ENCODE data around the gene MFSD12. TPM values are rescaled to one million over a fixed set of nuclear protein-coding genes. Genes with fewer than 3 reads are reported as not detected.
A peak's percentile ranks its signal among the peaks of the same experiment; 100 is the strongest.

Gene MFSD12
- total RNA-seq, 2 experiments from 2014 or later = 31.3 to 34.0 TPM

DNA sequence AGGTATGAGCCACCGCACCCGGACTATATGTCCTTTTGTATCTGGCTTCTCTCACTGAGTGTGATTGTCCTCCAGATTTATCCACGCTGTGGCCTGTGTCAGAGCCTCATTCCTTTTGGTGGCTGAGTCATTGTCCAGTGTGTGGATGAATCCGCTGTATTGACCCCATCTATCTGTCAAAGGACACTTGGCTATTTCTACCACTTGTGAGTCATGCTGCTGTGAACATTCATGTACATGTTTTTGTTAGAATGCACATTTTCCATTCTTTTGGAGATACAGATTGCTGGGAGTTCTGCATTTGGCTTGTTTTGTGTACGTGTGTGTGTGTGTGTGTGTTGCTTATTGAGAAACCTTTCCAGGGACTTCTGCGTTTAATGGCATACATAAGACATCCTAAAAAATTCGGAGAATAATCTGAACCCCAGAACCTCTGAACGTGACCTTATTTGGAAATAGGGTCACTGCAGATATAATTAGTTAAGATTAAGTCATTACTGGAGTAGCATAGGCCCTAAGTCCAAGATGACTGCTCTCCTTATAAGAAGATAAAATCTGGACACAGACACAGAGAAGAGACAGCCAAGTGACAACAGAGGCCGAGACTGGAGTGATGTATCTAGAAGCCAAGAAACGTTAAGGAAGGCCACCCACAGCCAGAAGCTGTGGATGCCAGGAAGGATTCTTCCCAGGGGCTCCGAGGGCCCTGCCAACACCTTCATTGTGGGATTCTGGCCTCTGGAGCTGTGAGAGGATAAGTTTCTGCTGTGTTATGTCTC is 23.0 kb upstream of the MFSD12 start:
- Mint-ChIP-seq H3K4me1 (ENCODE audit: low read depth) (peaks cover under 1% of the 10 kb centered on the region), H3K9me3 (no peaks in the 10 kb centered on the region), H3K27me3 (ENCODE audit: low read depth) (no peaks in the 10 kb centered on the region), H3K36me3 (ENCODE audit: low read depth) (peaks cover 1% of the 10 kb centered on the region), H3K4me3 (no peak overlapping the region), H3K27ac (no peak overlapping the region)
- no peak for DNase-seq
- CTCF ChIA-PET = interaction anchor here (0.7 kb wide), 1 partner anchor 606 kb away, joined by 3 read pairs; no protein-coding TSS in a partner anchor
- intact Hi-C loops (cut with micrococcal nuclease) = loop anchor here (10.0 kb wide), 1 partner anchor 124 kb away; the partner anchor contains the start of genes PIP5K1C and TJP3

DNA sequence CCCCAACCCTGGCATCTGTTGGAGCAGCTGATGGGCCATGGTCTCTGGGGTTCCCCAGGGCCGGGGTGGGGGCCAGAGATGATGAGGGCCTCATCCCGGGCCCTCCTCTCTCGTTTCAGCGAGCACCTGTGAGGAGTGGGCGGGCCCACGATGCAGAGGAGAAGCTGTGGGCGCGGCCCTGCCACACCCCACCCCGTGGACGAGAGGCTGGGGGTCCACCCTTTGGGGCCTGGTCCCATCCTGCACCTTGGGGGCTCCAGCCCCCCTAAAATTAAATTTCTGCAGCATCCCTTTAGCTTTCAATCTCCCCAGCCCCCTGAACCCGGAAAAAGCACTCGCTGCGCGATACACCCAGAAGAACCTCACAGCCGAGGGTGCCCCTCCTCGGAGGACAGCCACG is 21.0 kb upstream of the MFSD12 start:
- intact Hi-C loops (cut with micrococcal nuclease) = no loop called here
- CTCF ChIA-PET = no interaction called here

DNA sequence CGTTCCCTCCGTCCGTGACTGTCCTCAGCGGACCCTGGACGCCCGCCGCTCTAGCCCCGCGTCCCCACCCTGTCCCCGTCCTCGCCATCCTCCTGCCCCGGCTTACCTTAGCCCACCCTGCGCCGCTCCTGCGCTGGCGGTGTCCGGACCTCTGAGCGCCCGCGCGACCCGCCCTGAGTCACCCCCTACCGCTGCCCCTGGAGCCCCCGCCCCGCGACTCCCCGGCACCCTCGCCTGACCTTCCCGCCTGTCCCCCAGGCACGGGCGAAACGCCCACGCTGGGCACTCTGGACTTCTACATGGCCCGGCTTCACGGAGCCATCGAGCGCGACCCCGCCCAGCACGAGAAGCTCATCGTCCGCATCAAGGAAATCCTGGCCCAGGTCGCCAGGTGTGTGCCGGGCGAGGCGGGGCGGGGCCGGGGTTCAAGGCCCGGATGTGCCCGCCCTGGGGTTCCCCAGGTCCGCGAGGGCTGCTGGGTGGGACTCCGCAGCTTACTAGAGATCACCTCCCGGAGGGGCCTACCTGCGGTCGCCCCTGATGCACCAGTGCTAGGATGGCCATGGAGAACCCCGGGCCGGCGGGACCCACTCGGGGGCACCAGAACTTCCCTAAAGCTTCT is 20.4 kb upstream of the MFSD12 start:
- no peak overlapping the region for H3K4me3 Mint-ChIP-seq
- CTCF ChIA-PET = no interaction called here

More for the DNA sequence above, 21.0 kb upstream of the MFSD12 start:
- Mint-ChIP-seq H3K9me3 (no peaks in the 10 kb centered on the region), H3K27ac (no peak overlapping the region), H3K36me3 (ENCODE audit: low read depth) (peaks cover 8% of the 10 kb centered on the region), H3K27me3 (ENCODE audit: low read depth) (no peaks in the 10 kb centered on the region), H3K4me1 (ENCODE audit: low read depth) (peaks cover 6% of the 10 kb centered on the region), H3K4me3 (no peak overlapping the region)
- no peak for DNase-seq

DNA sequence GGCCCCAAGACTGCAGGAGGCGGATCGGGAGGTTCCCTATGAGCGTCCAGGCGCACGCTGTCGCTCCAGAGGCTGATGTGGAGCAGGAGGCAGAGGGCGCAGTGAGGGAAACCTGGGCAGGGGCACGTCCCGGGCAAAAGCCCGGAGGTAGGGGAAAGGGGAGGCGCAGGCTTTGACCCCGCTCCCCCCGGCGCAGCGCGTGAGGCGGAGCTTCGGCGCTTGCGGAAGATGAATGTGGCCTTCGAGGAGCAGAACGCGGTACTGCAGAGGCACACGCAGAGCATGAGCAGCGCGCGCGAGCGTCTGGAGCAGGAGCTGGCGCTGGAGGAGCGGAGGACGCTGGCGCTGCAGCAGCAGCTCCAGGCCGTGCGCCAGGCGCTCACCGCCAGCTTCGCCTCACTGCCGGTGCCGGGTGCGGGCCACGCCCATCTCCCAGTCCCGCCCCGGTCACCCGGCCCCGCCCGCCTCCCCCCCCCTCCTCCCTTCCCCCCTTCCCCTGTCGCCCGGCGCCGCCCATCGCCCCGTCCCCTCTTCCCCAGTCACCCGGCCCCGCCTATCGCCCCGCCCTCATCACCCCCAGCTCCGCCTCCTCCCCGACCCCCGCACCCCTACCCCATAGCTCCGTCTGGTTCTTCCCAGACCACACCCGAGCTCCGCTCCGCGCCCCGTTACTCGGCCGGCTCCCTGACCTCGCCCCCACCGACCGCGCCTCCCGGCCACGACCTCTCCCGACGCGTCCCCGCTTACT is 19.5 kb upstream of the MFSD12 start:
- Mint-ChIP-seq H3K4me3 (no peak overlapping the region), H3K9me3 (no peaks in the 10 kb centered on the region), H3K36me3 (ENCODE audit: low read depth) (peaks cover 8% of the 10 kb centered on the region), H3K27ac (no peak overlapping the region), H3K27me3 (ENCODE audit: low read depth) (no peaks in the 10 kb centered on the region), H3K4me1 (ENCODE audit: low read depth) (peaks cover 11% of the 10 kb centered on the region)
- DNase-seq = no peak
- intact Hi-C loops (cut with micrococcal nuclease) = no loop called here
- CTCF ChIA-PET = no interaction called here

More for the DNA sequence above, 20.4 kb upstream of the MFSD12 start:
- Mint-ChIP-seq H3K36me3 (ENCODE audit: low read depth) (peaks cover 8% of the 10 kb centered on the region), H3K4me1 (ENCODE audit: low read depth) (peaks cover 6% of the 10 kb centered on the region), H3K27me3 (ENCODE audit: low read depth) (no peaks in the 10 kb centered on the region), H3K9me3 (no peaks in the 10 kb centered on the region), H3K27ac (no peak overlapping the region)
- intact Hi-C loops (cut with micrococcal nuclease) = no loop called here
- no peak for DNase-seq

DNA sequence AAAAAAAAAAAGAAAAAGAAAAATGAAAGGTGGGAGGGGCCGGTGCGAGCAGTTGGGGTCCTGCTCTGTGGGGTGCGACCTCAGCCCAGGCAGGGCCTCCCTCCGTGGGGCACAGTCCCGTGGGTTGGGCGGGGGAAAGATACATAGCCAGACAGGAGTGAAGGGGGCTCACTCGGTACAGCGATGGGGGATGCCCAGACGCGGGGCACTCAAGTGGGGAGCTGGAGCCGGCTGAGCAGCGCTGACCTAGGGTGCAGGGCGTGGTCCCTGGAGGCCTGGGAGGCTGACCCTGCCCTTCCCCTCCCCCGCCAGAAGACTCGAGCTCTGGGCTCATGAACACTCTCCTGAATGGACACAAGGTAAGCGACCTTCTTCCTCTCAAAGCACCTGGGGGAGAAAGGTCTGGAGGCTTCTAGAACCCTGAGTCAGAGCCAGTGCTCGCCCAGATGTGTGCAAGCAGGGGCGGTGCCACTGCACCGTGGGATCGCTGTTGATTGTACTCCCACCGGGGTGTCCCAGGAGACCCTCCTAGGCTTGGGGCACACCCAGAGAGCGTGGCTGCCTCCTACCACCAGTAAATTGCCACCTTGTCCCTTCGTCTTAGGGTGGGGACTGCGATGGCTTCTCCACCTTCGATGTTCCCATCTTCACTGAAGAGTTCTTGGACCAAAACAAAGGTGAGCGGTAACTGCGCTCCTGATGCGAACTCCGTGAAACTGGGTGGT is 18.7 kb upstream of the MFSD12 start:
- intact Hi-C loops (cut with micrococcal nuclease) = no loop called here
- Mint-ChIP-seq H3K4me1 (ENCODE audit: low read depth) (peaks cover 14% of the 10 kb centered on the region), H3K27ac (no peak overlapping the region)

DNA sequence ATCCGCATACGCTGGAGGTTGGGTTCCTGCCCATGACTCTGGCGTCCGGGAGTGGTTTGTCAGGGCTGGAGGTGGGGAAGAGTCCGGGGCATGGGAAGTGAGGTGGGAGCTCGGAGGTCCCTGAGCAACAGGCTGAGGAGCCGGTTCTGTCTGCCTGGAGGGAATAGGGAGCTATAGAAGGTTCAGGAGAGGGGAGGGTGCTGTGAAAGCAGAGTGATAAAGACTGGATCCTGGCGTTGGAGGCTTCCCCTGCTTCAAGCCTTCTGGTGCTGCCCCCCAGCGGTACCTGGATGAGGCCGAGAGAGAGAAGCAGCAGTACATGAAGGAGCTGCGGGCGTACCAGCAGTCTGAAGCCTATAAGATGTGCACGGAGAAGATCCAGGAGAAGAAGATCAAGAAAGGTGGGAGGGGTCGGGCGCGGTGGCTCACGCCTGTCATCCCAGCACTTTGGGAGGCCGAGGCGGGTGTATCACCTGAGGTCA is 17.9 kb upstream of the MFSD12 start:
- Mint-ChIP-seq H3K36me3 (ENCODE audit: low read depth) (peaks cover 8% of the 10 kb centered on the region), H3K27ac (no peak overlapping the region), H3K4me3 (no peak overlapping the region), H3K4me1 (ENCODE audit: low read depth) (peaks cover 14% of the 10 kb centered on the region), H3K27me3 (ENCODE audit: low read depth) (no peaks in the 10 kb centered on the region), H3K9me3 (no peaks in the 10 kb centered on the region)
- intact Hi-C loops (cut with micrococcal nuclease) = no loop called here
- DNase-seq = peak; percentile 43
- CTCF ChIA-PET = no interaction called here

More for the DNA sequence above, 18.7 kb upstream of the MFSD12 start:
- CTCF ChIA-PET = no interaction called here
- H3K36me3 Mint-ChIP-seq (ENCODE audit: low read depth) = peaks cover 8% of the 10 kb centered on the region
- H3K27me3 Mint-ChIP-seq (ENCODE audit: low read depth) = no peaks in the 10 kb centered on the region
- no peak overlapping the region for H3K4me3 Mint-ChIP-seq
- no peak for DNase-seq
- no peaks in the 10 kb centered on the region for H3K9me3 Mint-ChIP-seq

DNA sequence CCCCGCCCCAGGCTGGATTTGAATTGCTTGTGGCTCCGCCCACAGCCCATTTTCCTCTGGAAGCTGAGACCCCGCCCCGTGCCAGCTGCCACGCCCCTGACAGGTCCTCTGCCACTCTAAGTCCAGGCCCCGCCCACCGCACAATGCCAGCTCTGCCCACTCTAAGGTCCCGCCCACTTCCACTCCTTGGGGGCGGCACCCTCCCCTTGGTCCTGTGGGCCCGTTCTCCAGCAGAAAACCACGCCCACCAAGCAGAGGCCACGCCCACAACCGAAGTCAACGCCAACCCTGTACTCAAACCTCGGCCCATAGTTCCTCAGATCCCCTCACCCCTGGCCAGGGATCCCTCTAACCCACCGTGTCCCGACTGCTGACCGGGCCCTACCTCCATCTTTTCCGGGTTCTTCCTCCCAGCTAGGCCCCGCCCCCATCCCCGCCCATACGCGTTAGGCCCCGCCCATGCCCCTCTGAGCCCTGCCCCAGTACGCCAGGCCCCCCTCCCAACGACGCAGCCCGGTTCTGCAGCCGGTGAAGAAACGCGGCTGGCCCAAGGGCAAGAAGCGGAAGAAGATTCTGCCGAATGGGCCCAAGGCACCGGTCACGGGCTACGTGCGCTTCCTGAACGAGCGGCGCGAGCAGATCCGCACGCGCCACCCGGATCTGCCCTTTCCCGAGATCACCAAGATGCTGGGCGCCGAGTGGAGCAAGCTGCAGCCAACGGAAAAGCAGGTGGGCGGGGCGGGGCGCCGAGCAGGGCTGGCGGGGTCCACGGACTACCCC is 16.7 kb upstream of the MFSD12 start:
- peak; percentile 92 for DNase-seq
- H3K4me3 Mint-ChIP-seq = peak overlapping the region; percentile 75
- no peaks in the 10 kb centered on the region for H3K9me3 Mint-ChIP-seq
- peaks cover 8% of the 10 kb centered on the region for H3K36me3 Mint-ChIP-seq (ENCODE audit: low read depth)
- H3K27ac Mint-ChIP-seq = no peak overlapping the region
- peaks cover 14% of the 10 kb centered on the region for H3K4me1 Mint-ChIP-seq (ENCODE audit: low read depth)
- no peaks in the 10 kb centered on the region for H3K27me3 Mint-ChIP-seq (ENCODE audit: low read depth)
- CTCF ChIA-PET = interaction anchor here (1.2 kb wide), 1 partner anchor 12 kb away, joined by 4 read pairs; the partner anchor contains the start of gene GIPC3
- intact Hi-C loops (cut with micrococcal nuclease) = loop anchor here (5.0 kb wide), 1 partner anchor 188 kb away; the partner anchor contains the start of genes APBA3 and MRPL54

DNA sequence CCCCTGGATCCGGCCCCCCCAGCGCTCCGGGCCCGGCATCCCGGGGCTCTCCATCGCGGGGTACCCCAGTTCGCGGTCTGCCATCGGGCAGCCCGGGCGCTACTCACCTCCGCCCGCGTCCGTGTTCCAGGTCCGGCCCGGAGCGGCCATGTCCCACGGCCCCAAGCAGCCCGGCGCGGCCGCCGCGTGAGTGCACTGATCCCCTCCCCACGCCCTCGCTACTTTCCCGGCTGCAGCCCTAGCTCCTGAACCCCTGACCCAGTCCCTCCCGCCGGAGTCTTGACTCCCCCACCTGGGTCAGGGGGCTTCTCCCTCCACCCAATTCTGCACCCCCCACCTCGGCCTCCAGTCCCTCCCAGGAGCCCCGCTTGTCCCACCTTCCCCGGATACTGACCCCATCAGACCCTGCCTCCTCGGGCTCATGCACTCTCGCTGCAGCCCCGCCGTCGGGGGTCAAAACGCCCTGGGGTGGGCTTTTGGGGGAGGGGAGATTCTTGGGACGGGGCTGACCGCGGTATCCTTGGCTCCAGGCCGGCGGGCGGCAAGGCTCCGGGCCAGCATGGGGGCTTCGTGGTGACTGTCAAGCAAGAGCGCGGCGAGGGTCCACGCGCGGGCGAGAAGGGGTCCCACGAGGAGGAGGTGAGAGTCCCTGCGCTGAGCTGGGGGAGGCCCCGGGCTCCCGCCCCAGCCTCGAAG is 15.9 kb upstream of the MFSD12 start:
- H3K9me3 Mint-ChIP-seq = no peaks in the 10 kb centered on the region
- intact Hi-C loops (cut with micrococcal nuclease) = loop anchor here (5.0 kb wide), 1 partner anchor 189 kb away; the partner anchor contains the start of genes APBA3 and MRPL54
- no peak for DNase-seq

DNA sequence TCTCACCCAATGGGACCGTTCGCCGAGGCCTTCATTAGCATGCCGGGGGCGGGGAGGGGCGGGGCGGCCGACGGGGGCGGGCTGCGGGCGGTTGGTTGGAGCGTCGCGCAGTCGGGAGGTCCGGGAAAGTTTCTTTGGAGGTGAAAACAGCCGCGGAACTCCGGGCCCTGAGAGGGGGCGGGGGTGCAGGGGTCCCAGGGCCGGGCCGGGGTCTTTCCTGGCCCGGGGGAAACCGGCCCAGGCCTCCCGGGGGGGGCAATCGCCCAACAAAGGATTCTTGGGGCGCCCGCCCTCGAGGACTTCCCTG is 15.4 kb upstream of the MFSD12 start, which contains the start of gene HMG20B:
Gene HMG20B (plus strand): TSS at position 90 of the 307 bp plus-strand sequence. CDS start 366 bp downstream, outside the sequence.
- DNase-seq = no peak
- CTCF ChIA-PET = no interaction called here
- Mint-ChIP-seq H3K4me1 (ENCODE audit: low read depth) (peaks cover 14% of the 10 kb centered on the region), H3K36me3 (ENCODE audit: low read depth) (peaks cover 8% of the 10 kb centered on the region), H3K4me3 (peak within 1 kb of the TSS; percentile 75), H3K9me3 (no peaks in the 10 kb centered on the region), H3K27me3 (ENCODE audit: low read depth) (no peaks in the 10 kb centered on the region), H3K27ac (peak within 1 kb of the TSS; percentile 56)
- intact Hi-C loops (cut with micrococcal nuclease) = loop anchor here (1.0 to 5.0 kb wide), 4 partner anchors 16 to 189 kb away; partner anchors contain the start of genes APBA3, FZR1, MFSD12 and MRPL54

More for the DNA sequence above, 15.9 kb upstream of the MFSD12 start:
- Mint-ChIP-seq H3K27ac (no peak overlapping the region), H3K4me1 (ENCODE audit: low read depth) (peaks cover 14% of the 10 kb centered on the region), H3K27me3 (ENCODE audit: low read depth) (no peaks in the 10 kb centered on the region), H3K36me3 (ENCODE audit: low read depth) (peaks cover 8% of the 10 kb centered on the region), H3K4me3 (peak overlapping the region; percentile 75)
- CTCF ChIA-PET = interaction anchor here (1.2 kb wide), 1 partner anchor 12 kb away, joined by 4 read pairs; the partner anchor contains the start of gene GIPC3

DNA sequence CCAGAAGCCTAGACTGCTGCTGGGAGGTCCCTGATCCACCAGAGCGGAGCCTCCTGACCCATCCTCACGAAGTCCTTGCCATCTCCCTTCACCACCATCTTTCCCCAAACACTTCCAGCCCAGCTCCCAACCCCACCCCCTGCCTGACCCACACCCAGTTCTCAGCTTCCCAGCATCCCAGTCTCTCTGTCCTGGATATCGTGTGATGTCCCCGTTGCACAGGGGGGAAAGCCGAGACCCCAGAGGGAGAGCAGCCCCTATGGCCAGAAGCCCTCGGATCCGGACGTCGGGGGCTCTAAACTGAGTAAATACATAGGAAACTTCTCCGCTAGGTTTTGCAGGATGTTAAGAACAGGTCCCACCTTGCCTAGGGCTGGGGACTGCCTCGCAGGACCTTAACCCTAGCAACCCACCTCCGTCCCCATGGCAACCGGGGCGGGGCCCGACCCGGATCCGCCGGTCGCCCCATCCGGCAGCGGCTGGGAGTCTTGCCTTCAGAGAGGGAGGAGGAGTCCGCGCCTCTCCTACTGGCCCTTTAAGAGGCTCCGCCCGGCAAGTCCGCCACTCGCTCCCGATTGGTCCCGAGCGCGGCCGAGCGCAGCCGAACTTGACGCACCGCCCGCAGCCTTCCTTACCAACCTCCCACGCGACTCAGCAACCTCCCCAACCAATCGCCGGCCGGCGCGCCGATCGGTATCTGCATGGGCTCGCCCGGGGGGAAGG is 14.9 kb upstream of the MFSD12 start:
- DNase-seq = peak; percentile 100
- intact Hi-C loops (cut with micrococcal nuclease) = loop anchor here (1.0 to 5.0 kb wide), 4 partner anchors 15 to 190 kb away; partner anchors contain the start of genes APBA3, FZR1, MFSD12 and MRPL54
- peak overlapping the region; percentile 75 for H3K4me3 Mint-ChIP-seq
- H3K36me3 Mint-ChIP-seq (ENCODE audit: low read depth) = peaks cover 8% of the 10 kb centered on the region
- no peaks in the 10 kb centered on the region for H3K9me3 Mint-ChIP-seq
- H3K27me3 Mint-ChIP-seq (ENCODE audit: low read depth) = no peaks in the 10 kb centered on the region
- CTCF ChIA-PET = no interaction called here
- H3K27ac Mint-ChIP-seq = peak overlapping the region; percentile 56
- peaks cover 14% of the 10 kb centered on the region for H3K4me1 Mint-ChIP-seq (ENCODE audit: low read depth)
